Osteocyte (in vitro differentiated cells): ENCODE data around the gene GALNT7. TPM values are rescaled to one million over a fixed set of nuclear protein-coding genes. Genes with fewer than 3 reads are reported as not detected.

Experiments
- DNase-seq: peaks from one replicate; pipeline ENCODE4 v3.0.0; 2021; ENCODE audit warnings: mixed read lengths; ENCODE audit not compliant: unreplicated experiment; ENCODE audit errors: extremely low spot score
- H3K27ac Mint-ChIP-seq: one replicate; pipeline ENCODE4 v1.8.0; 2021; ENCODE audit warnings: mild to moderate bottlenecking, mixed read lengths; ENCODE audit not compliant: unreplicated experiment
- H3K27me3 Mint-ChIP-seq: one replicate; pipeline ENCODE4 v1.8.0; 2021; ENCODE audit warnings: mixed read lengths; ENCODE audit not compliant: unreplicated experiment
- H3K36me3 Mint-ChIP-seq: one replicate; pipeline ENCODE4 v1.8.0; 2021; ENCODE audit warnings: mixed read lengths; ENCODE audit not compliant: unreplicated experiment
- H3K4me1 Mint-ChIP-seq: one replicate; pipeline ENCODE4 v1.8.0; 2021; ENCODE audit warnings: mixed read lengths; ENCODE audit not compliant: unreplicated experiment
- H3K4me3 Mint-ChIP-seq: one replicate; pipeline ENCODE4 v1.8.0; 2021; ENCODE audit warnings: mild to moderate bottlenecking, moderate library complexity, mixed read lengths; ENCODE audit not compliant: unreplicated experiment
- H3K9me3 Mint-ChIP-seq: one replicate; pipeline ENCODE4 v1.8.0; 2021; ENCODE audit warnings: mixed read lengths; ENCODE audit not compliant: unreplicated experiment
- CTCF ChIP-seq: fragments of 200-600 bp; sonication (generic); IDR thresholded peaks from 2 replicates; pipeline ENCODE4 v1.5.0; 2021; ENCODE audit warnings: antibody characterized with exemption, mild to moderate bottlenecking, moderate library complexity
- total RNA-seq: library from RNA; stranded (reverse); gene quantifications from 2 replicates; pipeline ENCODE4 v1.2.1, GENCODE V29; 2021

GALNT7 gene
- total RNA-seq, 1 donor from 2014 or later = 38.5 TPM

GRCh38 chr4:173152104-173152503 is 16.5 kb upstream of the GALNT7 start:
- H3K36me3 Mint-ChIP-seq = peaks cover 2% of the 10 kb centered on the region

GRCh38 chr4:173153445-173153844 is 15.2 kb upstream of the GALNT7 start:
- Mint-ChIP-seq H3K36me3 (peaks cover 2% of the 10 kb centered on the region), H3K4me3 (no peak overlapping the region), H3K27ac (no peak overlapping the region), H3K4me1 (no peaks in the 10 kb centered on the region), H3K9me3 (no peaks in the 10 kb centered on the region), H3K27me3 (no peaks in the 10 kb centered on the region)
- no peak for DNase-seq
- TF ChIP-seq CTCF = no peak

More at GRCh38 chr4:173152104-173152503, 16.5 kb upstream of the GALNT7 start:
- Mint-ChIP-seq H3K4me1 (no peaks in the 10 kb centered on the region), H3K4me3 (no peak overlapping the region), H3K27me3 (no peaks in the 10 kb centered on the region), H3K27ac (no peak overlapping the region), H3K9me3 (no peaks in the 10 kb centered on the region)
- DNase-seq = no peak
- no peak for TF ChIP-seq CTCF

- Mint-ChIP-seq H3K4me1 (no peaks in the 10 kb centered on the region), H3K36me3 (peaks cover 2% of the 10 kb centered on the region), H3K27me3 (no peaks in the 10 kb centered on the region), H3K4me3 (no peak overlapping the region), H3K9me3 (no peaks in the 10 kb centered on the region), H3K27ac (no peak overlapping the region)
- no peak for TF ChIP-seq CTCF
- DNase-seq = no peak
Observed at GRCh38 chr4:173159791-173160190, 8.8 kb upstream of the GALNT7 start.

GRCh38 chr4:173160871-173161270 is 7.7 kb upstream of the GALNT7 start:
- H3K4me3 Mint-ChIP-seq = no peak overlapping the region

GRCh38 chr4:173161311-173161710 is 7.3 kb upstream of the GALNT7 start:
- DNase-seq = no peak
- no peak overlapping the region for H3K4me3 Mint-ChIP-seq
- peaks cover 4% of the 10 kb centered on the region for H3K36me3 Mint-ChIP-seq
- no peak for TF ChIP-seq CTCF
- H3K27ac Mint-ChIP-seq = no peak overlapping the region
- H3K27me3 Mint-ChIP-seq = no peaks in the 10 kb centered on the region
- no peaks in the 10 kb centered on the region for H3K9me3 Mint-ChIP-seq
- no peaks in the 10 kb centered on the region for H3K4me1 Mint-ChIP-seq

More at GRCh38 chr4:173160871-173161270, 7.7 kb upstream of the GALNT7 start:
- H3K4me1 Mint-ChIP-seq = no peaks in the 10 kb centered on the region
- no peak for DNase-seq
- no peaks in the 10 kb centered on the region for H3K27me3 Mint-ChIP-seq
- no peak overlapping the region for H3K27ac Mint-ChIP-seq
- H3K36me3 Mint-ChIP-seq = peaks cover 4% of the 10 kb centered on the region
- no peaks in the 10 kb centered on the region for H3K9me3 Mint-ChIP-seq
- no peak for TF ChIP-seq CTCF
